Tibial nerve (tissue), 4 donors: Measurements from ENCODE around the gene ARRB1.

Source experiments
- CTCF ChIP-seq, 5 experiments: fragments of 200-600 bp in 3 of 5; fragments of 450-650 bp in 2 of 5; sonication (generic) in 3 of 5; IDR thresholded peaks; one replicate each; pipeline ENCODE4 v1.5.1; 2016 to 2019; ENCODE audit warnings: antibody characterized with exemption in 5 of 5, mild to moderate bottlenecking in 3 of 5, moderate library complexity in 2 of 5
- EP300 ChIP-seq, 2 donors: sonication (generic); formaldehyde crosslinking; IDR thresholded peaks; one replicate each; pipeline ENCODE4 v1.6.1; 2017; ENCODE audit warnings: antibody characterized with exemption in 2 of 2, mild to moderate bottlenecking in 1 of 2
- POLR2A ChIP-seq, 2 donors: fragments of 450-650 bp; IDR thresholded peaks; one replicate each; pipeline ENCODE4 v1.6.1; 2017; ENCODE audit warnings: antibody characterized with exemption in 2 of 2, mild to moderate bottlenecking in 2 of 2, moderate library complexity in 2 of 2

GRCh38 chr11:75248924-75249256, 102.6 kb downstream of the ARRB1 start:
- peak in 2 of 5 experiments; percentile 20 to 22 for TF ChIP-seq CTCF (IDR thresholded peaks at IDR 0.05)
- no peak for TF ChIP-seq POLR2A (IDR thresholded peaks at IDR 0.05)
- TF ChIP-seq EP300 (IDR thresholded peaks at IDR 0.05): no peak
